ENCODE data around the gene EFCC1.

Gene EFCC1

DNA sequence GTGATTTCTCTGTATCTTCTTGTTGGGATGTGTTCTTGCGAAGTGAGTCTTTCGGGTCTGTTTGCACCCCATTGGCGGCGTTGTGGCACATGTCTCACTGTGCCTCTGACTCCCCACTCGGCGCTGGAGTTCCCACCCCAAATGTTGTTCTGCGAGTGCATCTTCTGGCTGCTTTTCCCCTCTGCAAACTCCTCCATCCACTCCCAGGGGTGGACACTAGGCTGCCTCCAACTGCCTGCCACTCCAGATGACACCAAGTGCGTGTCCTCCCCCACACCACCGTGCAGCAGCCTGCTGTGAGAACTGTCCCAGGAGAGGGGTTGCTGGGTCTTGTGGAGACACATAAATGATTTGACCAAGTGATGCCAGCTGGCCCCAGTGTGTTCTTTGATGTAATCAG lies 17.6 kb downstream of the EFCC1 start:
- ChIA-PET CTCF (interaction anchor here (1.3 kb wide), 1 partner anchor 11 kb away, joined by 3 read pairs; no protein-coding TSS in a partner anchor), POLR2A (no interaction called here)
- TF ChIP-seq, protein P1, sequence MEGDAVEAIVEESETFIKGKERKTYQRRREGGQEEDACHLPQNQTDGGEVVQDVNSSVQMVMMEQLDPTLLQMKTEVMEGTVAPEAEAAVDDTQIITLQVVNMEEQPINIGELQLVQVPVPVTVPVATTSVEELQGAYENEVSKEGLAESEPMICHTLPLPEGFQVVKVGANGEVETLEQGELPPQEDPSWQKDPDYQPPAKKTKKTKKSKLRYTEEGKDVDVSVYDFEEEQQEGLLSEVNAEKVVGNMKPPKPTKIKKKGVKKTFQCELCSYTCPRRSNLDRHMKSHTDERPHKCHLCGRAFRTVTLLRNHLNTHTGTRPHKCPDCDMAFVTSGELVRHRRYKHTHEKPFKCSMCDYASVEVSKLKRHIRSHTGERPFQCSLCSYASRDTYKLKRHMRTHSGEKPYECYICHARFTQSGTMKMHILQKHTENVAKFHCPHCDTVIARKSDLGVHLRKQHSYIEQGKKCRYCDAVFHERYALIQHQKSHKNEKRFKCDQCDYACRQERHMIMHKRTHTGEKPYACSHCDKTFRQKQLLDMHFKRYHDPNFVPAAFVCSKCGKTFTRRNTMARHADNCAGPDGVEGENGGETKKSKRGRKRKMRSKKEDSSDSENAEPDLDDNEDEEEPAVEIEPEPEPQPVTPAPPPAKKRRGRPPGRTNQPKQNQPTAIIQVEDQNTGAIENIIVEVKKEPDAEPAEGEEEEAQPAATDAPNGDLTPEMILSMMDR (IDR thresholded peaks at IDR 0.05; ENCODE audit: insufficient read depth, low read length, missing control alignments), result no peak
- H3K4me3 ChIP-seq (ENCODE audit: low read depth, low read length), result no peak overlapping the region
- no peak for DNase-seq (ENCODE audit: low read depth, low spot score)

DNA sequence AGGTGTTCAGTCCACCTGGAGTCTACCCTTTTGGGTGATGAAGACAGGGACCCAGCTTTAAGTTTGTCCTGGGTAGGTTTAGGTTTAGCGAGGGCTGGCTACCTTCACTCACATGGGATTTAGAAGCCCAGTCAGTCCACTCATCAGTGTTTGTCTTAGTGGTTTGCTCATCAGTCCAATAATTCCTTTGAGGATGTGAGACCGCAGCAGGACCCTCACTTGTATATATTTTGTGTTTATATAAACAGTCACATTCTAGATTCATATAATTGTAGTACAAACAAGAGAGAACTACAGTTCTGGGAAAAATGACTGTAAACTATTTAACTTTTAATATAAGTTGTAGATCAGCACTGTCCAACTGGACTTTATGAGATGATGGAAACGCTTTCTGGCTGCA lies 18.2 kb downstream of the EFCC1 start:
- ChIA-PET POLR2A (no interaction called here), CTCF (interaction anchor here (1.0 to 1.5 kb wide), 4 partner anchors 11 to 226 kb away, joined by 3 to 7 read pairs (median 4); no protein-coding TSS in a partner anchor)
- H3K4me3 ChIP-seq (ENCODE audit: low read depth, low read length), result no peak overlapping the region
- no peak for DNase-seq (ENCODE audit: low read depth, low spot score)
- TF ChIP-seq, protein P1 (IDR thresholded peaks at IDR 0.05; ENCODE audit: insufficient read depth, low read length, missing control alignments), result no peak

DNA sequence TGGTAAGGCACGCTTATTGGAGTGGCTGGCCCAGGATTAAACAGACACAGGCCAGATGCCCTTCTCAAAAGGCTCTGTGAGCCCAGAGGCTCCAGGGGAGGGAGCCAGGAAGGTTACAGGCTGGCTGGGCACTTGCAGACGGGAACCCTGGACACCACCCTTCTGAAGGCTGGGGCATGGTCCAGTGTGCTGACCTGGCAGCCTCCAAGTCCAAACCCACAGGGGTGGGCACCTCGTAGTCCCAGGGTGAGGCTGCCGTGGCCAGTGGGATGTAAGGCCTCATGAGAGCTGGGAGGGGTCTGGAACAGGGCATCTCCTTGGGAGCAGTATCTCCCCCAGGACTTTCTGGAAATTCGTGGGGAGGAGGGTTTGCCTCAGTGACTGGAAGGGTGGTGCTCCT lies 19.6 kb downstream of the EFCC1 start:
- TF ChIP-seq, protein P1 (IDR thresholded peaks at IDR 0.05; ENCODE audit: insufficient read depth, low read length, missing control alignments), result no peak
- no peak overlapping the region for H3K4me3 ChIP-seq (ENCODE audit: low read depth, low read length)
- no peak for DNase-seq (ENCODE audit: low read depth, low spot score)
- ChIA-PET CTCF (interaction anchor here (0.6 to 7.1 kb wide), 5 partner anchors 9 to 32 kb away, joined by 3 to 38 read pairs (median 3); no protein-coding TSS in a partner anchor), POLR2A (interaction anchor here (1.1 kb wide), 1 partner anchor 13 kb away, joined by 3 read pairs; no protein-coding TSS in a partner anchor)

DNA sequence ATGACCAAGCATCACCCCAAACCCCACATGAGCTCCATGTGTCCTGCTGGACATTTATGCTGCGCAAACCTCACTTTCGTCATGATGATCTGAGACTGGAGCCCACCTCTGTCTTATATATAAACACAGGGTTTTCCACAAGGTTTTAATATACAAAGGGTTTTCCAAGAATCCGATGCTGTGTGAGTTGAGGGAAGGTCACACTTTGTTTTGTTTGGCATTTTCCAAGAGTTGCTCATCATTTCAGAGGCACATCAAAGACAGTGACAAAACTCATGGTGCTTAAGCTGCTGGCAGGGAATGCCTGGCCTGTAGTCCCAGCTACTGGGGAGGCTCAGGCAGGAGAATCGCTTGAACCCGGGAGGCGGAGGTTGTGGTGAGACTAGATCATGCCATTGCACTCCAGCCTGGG lies 20.0 kb downstream of the EFCC1 start:
- no peak for DNase-seq (ENCODE audit: low read depth, low spot score)
- ChIA-PET CTCF (interaction anchor here (1.1 to 7.1 kb wide), 5 partner anchors 9 to 225 kb away, joined by 3 to 38 read pairs (median 6); no protein-coding TSS in a partner anchor), POLR2A (interaction anchor here (1.1 kb wide), 1 partner anchor 13 kb away, joined by 3 read pairs; no protein-coding TSS in a partner anchor)
- TF ChIP-seq, protein P1 (IDR thresholded peaks at IDR 0.05; ENCODE audit: insufficient read depth, low read length, missing control alignments), result no peak
- no peak overlapping the region for H3K4me3 ChIP-seq (ENCODE audit: low read depth, low read length)

DNA sequence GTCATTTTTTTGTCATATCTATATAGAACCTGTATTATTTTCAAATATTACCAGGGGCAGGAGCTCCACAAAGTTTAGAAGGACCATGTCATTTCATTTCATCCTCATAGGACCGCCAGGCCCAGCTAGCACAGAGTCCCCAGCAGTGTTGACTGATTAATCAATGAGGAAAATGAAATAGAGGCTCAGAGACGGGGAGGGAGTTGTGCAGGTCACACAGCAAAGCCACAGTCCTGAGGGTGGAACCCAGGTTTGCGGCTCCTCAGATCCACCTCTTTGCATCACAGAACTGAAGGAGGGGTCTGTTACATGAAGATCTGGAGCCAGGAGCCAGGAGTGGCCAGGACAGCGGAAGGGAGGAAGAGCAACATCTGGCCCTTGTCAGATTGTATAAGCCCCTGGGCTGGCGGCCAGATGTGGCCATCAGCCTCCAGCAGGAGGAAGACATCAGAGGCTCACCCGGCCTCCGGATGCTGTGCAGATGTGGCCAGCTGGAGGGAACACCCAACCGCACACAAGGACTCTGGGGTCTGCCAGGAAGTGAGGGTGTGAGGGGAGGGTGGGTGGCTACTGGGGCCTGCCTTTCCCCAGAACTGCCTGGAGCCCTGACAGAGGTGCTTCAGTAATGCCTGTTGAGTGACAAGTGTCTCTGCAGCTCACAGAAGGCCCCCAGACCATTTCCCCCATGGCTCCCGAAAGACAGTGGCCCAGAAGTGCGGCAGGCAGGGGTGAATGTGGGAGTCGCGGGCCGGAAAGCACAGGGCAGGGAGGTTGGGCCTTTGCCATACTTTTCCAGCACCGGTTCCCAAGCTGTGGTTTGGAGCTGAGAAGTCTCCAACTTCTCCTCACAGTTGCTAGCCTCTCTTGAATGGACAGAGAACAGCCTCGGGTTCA lies 21.3 kb downstream of the EFCC1 start:
- TF ChIP-seq, protein P1 (IDR thresholded peaks at IDR 0.05; ENCODE audit: insufficient read depth, low read length, missing control alignments), result no peak
- ChIA-PET POLR2A (interaction anchor here (1.1 kb wide), 1 partner anchor 12 kb away, joined by 3 read pairs; no protein-coding TSS in a partner anchor), CTCF (interaction anchor here (1.5 to 7.1 kb wide), 4 partner anchors 15 to 224 kb away, joined by 3 to 38 read pairs (median 6); no protein-coding TSS in a partner anchor)
- DNase-seq (ENCODE audit: low read depth, low spot score), result no peak
- H3K4me3 ChIP-seq (ENCODE audit: low read depth, low read length), result no peak overlapping the region

DNA sequence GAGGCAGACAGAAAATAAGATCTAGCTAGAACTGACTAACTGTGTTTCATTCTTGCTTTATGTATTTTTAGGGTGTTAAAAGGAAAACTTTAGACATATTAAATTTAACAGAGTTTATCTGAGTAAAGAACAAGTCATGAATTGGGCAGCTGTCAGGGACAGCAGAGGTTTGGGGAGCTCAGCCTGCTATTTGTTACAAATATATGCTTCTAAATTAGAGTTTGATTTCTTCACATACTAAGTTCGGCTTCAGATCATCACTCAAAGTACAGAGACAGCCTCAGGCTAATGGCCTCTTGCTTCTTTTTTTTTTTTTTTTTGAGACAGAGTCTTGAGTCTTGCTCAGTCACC lies 21.9 kb downstream of the EFCC1 start:
- POLR2A ChIA-PET, result no interaction called here
- H3K4me3 ChIP-seq (ENCODE audit: low read depth, low read length), result no peak overlapping the region
- CTCF ChIA-PET, result interaction anchor here (2.3 to 7.1 kb wide), 2 partner anchors 29 to 223 kb away, joined by 7 to 38 read pairs; no protein-coding TSS in a partner anchor

More for the DNA sequence above, 21.9 kb downstream of the EFCC1 start:
- TF ChIP-seq, protein P1 (IDR thresholded peaks at IDR 0.05; ENCODE audit: insufficient read depth, low read length, missing control alignments), result no peak
- DNase-seq (ENCODE audit: low read depth, low spot score), result no peak
